HG03025 (cell line): ENCODE results near the gene COX6A1.

Experiments used
- ATAC-seq: cut with Tn5 transposase; IDR thresholded peaks from one replicate; pipeline ENCODE4 v1.9.1; 2021; ENCODE audit warnings: mild to moderate bottlenecking, moderate library complexity; ENCODE audit not compliant: unreplicated experiment, low FRiP score

COX6A1 gene

DNA sequence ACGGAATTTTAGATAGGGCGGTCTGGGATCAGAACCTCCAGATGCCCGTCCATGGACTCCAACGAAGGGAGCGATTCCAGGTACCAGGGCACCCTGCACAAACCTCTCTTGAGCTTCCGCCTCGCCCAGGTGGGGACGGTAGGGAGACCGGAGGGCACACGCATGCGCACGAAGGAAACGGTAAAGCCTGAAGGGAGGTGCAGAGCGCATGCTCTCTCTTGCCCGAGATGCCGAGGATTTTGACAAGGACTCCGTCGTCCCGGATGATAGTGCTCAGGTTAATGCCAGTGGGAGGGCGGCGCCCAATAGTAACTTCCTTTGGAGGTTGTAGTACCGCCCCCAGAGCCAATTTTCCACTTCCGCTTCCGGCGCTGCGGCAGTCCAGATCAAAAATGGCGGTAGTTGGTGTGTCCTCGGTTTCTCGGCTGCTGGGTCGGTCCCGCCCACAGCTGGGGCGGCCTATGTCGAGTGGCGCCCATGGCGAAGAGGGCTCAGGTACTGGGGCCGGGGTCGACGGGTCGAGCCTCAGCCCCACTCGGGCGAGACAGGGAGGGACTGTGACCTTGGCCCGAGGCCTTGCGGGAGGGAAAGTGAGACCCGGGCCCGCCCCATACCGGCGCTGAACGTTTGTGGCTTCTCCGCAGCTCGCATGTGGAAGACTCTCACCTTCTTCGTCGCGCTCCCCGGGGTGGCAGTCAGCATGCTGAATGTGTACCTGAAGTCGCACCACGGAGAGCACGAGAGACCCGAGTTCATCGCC is at the start of gene COX6A1:
Gene COX6A1 (plus strand): TSS at position 379 of the 760 bp plus-strand sequence. CDS start 14 bp downstream, at position 393.
- ATAC-seq = peak; percentile 89

DNA sequence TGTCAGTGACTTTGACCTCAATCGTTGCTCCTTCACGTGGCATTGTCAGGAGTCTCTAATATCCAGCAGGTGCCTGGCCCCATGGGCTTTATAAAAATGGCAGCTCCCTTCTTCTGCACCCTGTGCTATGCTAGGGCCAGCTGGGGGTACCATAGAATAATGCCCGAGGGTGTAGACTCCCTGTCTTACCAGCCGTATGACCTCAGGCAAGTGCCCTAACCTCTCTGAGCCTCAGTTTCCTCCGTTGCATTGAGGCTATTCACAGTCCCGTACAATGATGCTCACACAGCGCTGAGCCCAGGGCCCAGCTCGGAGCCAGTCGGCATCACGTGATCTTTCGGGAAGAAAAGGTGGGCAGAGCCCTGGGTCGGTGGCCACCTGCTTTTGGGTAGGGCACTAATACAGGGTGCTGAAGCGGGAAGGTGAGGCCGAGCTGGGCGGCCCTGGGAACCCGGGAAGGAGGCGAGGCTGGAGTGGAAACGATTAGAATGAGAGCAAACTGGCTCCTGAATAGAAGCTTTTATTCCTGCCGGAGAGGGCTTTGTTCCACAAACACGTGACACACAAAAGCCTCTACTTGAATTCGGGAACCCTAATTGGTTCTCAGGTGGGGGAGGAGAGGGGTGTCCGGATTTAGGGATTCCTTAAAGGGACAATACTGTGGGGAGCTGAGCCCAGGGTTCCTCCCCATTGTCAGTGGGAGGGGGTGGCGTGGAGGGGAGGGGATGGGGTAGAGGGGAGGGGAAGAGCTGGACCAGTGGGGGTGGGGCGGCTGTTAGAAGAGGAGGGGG is 49.0 kb upstream of the COX6A1 start:
- ATAC-seq = no peak

DNA sequence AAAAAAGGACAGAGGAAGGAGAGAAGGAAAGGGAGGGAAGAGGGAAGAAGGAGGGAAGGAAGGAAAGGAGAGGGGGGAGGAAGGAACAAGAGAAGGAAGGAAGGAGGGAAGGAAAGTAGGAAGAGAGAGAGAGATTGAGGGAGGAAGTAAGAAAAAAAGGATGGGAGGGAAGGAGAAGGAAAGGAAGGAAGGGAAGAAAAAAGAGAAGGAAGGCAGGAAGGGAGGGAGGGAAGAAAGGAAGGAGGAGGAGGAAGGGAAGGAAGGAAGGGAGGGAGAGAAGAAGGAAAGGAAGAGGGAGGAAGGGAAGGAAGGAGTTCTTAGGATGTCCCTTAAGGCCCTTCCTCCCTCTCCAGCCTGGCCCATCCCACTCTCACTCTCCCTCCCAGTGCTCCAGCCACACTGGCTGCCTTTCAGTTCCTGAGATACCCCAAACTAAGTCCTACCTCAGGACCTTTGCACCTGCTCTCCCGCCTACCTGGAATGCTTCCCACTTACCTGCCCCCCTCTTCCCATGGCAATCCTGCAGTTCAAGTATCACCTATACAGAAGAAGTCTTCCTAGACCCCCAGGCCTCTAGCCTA is 47.3 kb upstream of the COX6A1 start:
- no peak for ATAC-seq

DNA sequence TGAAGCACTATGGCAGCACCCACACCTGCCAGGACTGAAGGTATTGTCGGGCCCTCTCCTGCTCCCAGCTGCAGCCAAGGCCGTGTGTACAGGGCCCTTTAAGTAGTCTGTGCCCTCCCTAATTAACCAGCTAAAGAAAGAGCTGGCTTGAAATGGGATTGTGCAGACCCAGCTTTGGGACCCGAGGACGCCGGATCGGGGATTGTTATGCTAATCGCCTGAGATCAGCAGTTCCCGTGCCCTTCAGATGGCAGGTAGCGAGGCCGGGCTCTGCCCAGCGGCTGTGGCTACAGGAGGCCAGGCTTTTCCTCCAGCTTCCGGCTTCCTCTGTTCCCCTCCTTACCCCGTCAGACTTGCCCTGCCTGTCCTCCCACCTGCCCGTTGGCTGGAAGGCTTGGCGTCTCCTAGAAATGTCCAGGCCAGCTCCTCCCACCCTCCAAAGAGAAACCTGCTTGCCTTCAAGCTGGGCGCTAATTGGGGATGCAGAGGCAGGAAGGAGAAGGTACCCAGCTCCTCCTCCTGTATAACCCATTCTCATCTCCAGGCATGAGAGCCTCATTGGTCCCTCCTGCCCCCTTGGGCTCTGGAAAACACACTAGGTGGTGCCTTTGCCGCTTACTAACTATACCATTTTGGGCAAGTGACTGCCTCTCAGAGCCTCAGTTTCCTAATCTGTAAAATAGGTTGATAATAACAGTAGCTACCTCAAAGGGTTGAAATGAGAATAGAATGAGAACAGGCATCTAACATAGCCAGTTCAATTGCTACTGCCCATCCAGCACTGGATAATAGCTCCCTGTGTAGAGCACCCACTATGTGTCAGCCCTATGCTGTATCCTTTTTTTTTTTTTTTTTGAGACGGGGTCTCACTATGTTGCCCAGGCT is 43.2 kb upstream of the COX6A1 start:
- no peak for ATAC-seq

DNA sequence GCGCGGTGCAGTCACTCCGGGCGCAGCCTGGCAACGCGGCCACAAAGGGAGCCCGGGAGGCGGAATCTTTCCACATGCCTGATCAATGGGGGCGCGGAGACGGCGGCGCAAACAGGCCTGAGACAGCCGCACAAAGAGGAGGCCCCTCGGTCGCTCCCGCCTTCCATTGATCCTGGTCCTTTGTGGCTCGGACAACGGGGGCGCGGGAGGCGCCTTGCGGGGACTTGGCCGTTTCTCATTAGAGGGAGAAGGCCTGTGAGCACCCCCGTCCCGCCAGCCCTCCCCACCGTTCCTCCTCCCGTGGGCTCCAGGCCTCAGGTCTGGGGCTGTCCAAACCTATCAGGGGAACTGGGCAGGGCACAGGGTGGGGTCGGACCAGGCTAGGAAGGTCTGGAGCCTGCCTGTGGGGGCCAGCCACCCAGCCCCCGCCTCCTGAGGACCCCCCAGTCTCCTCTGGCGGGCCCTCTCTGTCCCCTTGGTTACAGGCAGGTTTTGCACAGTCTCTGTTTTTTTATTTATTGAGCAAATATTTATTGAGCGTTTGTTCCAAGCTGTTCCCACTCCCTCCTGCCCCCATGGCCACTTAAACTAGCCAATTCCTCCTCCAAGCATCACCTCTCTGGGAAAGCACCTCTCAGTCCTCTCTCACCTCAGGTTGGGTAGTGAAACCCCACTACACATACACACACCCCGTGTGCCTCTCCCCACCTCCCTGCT is 39.9 kb upstream of the COX6A1 start:
- ATAC-seq = no peak

DNA sequence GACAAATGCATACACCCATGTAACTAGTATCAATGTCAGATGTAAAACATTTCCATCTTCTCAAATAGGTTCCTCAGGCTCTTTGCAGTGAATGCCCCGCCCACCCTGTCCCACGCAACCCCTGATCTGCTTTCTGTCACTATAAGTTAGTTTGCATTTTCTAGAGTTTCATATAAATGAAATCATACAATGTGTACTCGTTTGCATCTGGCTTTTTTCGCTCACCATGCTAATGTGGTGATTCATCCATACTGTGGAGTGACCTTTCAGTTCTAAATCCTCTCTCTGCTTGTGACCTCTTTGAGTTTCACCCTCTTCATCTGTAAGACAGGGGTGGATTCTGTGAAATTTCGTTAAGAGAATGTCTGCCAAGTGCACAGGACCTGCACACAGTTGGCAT is 38.4 kb upstream of the COX6A1 start:
- no peak for ATAC-seq

DNA sequence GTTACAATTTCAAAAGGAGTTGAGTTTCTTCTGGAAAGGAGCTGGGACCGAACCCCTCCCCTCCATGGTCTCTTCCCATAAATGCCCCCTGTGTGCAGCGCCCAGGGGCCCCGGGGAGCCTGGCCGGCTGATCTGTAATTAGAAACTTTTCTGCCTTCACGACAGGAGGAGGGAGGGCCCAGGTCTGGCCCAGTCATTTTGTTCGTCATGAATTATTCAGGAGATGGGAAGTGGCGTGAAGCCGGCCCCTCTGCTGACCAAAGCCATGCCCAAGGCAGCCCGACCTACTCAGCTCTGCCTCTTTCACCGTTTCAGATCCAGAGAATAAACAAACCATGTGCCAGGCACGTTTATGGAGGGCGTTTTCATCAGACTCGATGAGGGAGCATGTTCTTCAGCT is 35.7 kb upstream of the COX6A1 start:
- ATAC-seq = no peak

DNA sequence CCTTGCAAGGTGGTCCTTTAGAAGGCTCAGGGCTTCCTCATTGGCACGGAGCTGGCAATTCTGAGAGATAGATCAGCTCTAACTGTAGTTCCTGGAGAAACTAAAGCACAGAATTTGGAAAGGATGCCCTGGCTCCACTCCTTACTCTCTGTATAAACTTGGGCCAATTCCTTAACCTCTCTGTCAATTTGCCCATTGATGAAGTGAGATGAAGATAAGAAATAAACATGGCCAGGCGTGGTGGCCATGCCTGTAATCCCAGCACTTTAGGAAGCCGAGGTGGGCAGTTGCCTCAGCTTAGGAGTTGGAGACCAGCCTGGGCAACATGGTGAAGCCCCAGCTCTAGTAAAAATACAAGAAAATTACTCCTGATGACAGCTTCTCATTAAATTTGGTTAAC is 34.0 kb upstream of the COX6A1 start:
- no peak for ATAC-seq

DNA sequence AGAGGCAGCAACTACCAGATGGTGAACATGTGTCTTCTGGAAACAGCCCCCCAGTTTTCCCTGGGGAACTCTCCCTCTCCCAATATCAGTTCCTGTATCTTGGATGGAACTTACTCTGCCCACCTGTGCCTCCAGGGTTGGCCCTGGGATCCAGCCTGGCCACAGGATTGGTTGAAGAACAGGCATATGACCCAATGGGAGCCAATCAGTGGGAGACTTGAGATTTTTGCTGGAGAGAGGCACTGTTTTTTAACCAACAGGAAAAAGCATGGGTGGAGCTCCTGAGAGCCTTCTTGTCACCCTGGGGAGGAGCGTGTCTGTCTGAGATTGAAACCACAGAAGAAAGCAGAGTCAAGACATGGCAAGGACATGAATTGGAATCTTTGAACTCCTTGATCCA is 33.6 kb upstream of the COX6A1 start:
- no peak for ATAC-seq

DNA sequence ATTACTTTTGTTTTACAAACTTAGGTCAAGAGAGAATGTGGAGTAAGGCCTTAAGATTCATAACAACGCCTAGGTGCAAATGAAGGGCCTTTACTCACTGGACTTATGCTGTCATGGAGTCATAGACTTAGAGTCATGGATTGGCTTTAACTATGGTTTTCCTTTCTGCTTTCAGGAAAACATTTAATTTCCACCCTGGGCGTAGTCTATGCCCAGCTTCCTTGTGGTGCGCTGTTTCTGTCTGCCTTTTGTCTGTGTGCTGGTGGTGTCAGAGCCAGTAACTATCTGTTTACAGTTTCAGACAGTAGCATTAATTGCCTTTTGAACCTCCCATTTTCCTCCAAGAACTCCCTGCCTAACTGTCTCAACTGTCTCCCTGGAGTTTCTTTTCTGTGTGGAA is 31.8 kb upstream of the COX6A1 start:
- no peak for ATAC-seq

DNA sequence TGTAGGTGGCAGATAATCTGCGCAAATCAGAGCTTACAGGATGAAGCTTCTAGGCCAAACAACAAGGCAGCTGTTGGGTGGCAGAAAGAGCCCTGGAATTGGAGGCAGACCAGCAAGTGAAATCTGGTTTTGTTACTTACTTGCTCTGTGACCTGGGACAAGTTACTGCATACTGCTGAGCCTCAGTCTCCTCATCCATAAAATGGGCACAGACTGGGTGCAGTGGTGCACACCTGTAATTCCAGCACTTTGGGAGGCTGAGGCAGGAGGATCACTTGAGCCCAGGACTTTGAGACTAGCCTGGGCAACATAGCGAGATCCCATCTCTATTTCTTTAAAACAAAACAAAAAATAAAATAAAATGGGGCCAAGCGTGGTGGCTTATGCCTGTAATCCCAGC is 31.4 kb upstream of the COX6A1 start:
- no peak for ATAC-seq

DNA sequence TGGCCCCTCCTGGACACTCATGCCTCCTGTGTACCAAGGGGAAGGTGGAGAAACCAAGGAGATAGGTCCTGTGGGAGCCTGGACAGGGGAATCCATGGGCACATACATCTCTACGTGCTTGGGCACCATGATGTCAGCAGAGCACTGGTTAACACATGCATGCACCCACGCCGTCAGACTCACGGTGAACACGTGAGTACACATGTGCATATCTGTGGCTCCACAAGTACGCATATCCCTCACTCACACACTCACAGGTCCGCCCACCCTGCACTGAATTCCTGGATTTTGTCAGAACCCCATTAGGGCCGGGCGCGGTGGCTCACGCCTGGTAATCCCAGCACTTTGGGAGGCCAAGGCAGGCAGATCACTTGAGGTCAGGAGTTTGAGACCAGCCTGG is 29.1 kb upstream of the COX6A1 start:
- no peak for ATAC-seq

DNA sequence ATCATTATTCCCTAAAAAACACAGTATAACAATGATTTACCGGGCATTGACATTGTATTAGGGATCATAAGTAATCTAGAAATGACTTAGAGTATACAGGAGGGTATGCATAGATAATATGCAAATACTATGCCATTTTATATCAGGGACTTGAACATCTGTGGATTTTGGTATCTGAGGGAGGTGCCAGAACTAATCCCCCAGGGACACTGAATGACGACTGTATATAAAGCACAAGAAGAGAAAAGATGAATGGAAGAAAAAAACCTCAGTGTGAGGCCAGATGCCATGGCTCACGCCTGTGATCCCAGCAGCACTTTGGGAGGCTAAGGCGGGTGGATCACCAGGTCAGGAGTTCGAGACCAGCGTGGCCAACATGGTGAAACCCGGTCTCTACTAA is 25.5 kb upstream of the COX6A1 start:
- no peak for ATAC-seq

DNA sequence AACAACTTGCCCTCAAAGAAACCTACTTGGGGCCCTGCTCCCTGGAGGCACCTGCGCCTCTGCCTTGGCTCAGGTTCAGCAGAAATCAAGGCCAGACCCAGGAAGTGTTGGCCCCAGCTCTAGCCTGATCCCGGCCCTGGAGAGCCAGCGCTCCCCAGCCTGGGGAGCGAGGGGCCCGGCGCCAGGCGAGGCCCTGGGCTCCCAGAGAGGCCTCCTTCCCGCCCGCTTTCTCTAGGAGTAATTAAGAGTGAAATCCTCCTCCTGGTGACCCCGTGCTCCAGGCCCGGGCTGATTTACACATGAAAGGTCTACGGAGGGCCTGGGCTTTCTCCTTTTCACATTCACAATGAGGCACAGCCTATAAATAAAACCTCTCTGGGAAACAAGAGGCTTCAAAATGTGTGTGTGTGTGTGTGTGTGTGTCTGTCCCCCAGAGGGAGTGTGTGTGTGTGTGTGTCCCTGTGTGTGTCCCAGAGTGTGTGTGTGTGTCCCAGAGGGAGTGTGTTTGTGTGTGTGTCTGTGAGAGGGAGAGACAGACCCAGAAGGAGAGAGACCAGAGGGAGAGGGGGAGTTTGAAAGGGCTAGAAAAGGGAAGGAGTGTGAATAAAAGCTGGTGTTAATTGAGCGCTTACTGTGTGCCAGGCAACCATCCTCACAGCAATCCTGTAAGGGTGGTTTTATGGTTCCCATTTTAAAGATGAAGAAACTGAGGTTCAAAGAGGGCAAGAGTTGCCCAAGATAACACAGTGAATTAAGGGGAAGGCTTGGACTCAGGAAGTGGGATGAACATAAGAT is 23.8 kb upstream of the COX6A1 start:
- ATAC-seq = no peak

DNA sequence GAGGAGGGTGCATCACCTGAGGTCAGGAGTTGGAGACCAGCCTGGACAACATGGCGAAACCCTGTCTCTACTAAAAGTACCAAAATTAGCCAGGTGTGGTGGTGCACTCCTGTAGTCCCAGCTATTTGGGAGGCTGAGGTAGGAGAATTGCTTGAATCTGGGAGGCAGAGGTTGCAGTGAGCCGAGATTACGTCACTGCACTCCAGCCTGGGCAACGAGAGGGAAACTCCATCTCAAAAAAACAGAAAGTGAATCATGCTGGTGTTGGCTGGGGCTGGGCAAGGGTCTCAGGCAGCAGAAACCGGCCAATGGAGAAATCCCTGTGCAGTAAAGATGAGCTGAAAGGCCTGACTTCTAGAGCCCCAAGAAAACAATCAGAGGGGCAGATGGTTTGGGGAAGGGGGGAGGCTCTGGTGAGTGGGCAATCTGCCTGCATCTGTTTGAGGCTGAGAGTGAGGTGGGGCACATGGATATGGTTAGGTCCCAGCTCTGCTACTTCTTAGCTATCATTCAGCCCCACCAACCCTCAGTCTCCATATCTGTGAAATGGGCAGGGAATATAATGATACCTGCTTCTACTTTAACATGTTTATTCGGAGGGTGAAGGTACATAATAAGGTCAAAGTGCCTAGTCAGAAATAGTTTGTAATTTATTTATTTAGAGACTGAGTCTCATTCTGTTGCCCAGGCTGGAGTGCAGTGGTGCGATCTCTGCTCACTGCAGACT is 21.3 kb upstream of the COX6A1 start:
- no peak for ATAC-seq

DNA sequence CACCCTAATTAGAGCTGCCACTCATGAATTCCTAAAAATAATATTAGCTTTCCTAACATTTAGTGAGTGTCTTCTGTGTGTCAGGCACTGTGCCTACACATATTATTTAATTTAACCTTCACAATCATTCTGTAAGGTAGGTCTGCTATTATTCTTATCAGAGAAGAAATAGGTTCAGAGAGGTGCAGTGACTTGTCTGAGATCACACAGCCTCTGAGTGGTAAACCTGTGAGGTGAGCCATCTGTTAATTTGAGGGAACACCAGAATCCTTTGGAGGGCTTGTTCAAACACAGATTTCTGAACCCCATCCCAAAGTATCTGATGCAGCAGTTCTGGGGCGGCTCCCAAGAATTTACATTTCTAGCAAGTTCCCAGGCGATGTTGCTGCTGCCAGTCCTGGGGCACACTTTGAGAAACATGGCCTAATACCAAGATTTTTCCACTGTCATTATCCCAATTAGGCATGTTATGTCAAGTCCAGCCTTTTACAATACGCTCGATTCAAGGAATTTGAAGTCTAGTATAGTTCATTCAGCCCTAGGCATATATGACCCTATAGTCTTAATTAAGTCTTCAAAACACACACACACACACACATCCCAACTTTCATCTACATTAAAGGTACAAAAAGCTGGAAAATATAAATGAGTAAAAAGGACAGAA is 19.9 kb upstream of the COX6A1 start:
- ATAC-seq = no peak

DNA sequence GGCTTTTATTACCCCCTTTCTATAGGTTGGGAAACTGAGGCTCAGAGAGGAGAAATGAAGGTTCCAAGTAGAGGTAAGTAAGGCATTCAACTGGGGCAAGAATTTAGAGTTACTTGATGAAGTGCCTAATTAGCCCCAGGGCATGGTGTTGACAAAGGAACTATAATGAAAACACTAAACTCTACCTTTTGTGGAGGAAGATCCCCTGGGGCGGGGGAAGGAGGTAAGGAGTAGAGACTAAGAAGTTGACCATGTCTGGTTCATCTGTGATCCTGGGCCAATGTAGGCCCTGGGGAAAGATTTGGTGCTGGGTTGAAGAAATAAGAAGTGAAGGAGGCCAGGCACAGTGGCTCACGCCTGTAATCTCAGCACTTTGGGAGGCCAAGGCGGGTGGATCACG is 16.2 kb upstream of the COX6A1 start:
- no peak for ATAC-seq

DNA sequence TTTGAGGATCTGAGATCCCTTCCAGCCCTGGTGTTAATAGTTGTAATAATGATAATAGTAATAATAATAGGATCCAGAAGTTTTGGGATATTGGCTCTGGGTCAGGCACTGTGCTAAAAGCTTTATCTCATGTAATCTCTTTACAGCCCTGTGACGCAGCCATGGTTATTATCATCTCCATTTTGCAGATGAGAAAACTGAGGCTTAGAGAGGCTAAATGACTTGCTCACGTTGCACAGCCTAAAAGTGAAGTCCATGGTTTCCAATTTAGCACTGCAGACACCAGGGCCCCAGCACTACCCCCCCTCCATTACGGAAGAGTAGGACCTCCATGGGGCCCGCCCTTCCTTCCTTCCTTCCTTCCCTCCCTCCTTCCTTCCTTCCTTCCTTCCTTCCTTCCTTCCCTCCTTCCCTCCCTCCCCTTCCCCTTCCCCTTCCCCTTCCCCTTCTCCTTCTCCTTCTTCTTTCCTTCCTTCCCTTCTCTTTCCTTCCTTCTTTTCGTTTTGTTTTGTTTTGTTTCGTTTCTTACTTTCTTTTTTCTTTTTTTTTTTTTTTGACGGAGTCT is 14.9 kb upstream of the COX6A1 start:
- ATAC-seq = no peak
